Amniotic epithelial cell (primary cell): ENCODE results near the gene PROX2.

Source experiments
- DNase-seq: peaks from one replicate; pipeline ENCODE4 v3.0.0-alpha.2; 2010; ENCODE audit warnings: low read depth

Gene PROX2

DNA sequence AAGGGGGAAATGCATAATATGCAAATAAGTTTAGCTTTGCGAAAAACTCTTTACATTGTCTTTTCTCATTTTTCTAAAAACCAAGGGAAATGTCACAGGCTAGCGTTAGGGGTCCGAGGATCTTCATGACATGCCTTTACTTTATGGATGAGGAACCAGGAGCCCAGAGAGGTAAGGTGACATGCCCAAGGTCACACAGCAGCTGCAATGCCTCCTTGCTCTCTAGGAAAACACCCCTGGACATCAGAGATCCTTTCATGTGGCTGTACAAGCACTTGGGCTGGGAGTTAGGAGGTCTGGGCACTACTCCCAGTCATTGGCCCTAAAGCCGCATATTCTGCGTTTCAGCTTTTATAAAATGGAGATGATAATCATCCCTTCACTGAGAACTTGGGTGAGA, 741 bp downstream of the PROX2 start:
- DNase-seq = no peak

DNA sequence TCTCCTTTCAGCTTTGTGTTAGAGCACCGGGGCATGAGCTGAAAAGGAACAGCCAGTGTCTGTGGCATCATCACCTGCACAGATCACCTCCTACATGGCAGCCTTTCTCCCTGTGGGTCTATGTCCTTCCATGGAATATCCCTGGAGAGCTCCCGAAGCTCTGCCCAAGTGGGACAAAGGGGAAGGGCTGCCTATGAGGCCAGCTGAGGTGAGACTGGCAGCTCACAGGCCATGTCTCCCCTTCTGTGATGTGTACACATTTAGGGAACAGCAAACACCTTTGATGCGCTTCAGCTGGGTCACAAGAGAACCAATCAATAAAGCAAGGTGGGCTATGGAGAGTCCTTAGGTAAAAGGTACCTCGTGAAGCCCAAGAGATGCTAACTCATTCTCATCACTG, 4.1 kb downstream of the PROX2 start:
- no peak for DNase-seq

DNA sequence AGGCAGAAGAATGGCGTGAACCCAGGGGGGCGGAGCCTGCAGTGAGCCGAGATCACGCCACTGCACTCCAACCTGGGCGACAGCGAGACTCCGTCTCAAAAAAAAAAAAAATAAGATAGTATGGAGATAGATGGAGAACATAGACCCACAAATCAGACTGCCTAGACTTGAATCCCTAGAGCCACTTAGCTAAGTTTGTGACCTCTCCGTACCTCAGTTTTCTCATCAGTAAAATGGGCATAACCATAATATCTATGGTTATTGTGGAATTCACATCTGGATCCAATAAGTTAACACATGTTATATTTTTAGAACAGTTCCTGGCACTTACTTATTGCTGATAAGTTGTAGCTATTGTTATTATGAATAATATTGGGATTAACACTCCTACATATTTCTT, 7.2 kb downstream of the PROX2 start:
- no peak for DNase-seq

DNA sequence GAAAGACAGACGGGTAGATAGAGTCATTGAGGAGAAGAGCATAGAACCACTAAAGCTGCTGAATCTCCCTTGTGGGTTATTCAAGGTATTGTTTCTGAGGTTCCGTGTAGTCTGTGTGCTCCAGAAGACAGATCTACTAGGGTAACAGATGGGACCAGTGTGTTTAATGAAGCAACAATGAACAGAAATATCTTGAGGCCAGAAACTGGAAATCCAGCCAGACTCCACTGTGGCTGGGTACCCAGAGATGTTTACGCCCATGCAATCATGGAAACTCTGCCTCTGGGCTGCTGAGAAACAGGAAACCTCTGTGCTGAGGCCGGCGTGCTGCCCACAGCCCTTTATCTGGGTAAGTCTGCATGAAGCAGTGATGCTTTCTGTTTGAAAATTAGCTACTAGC, 8.3 kb downstream of the PROX2 start:
- DNase-seq = peak; percentile 31

DNA sequence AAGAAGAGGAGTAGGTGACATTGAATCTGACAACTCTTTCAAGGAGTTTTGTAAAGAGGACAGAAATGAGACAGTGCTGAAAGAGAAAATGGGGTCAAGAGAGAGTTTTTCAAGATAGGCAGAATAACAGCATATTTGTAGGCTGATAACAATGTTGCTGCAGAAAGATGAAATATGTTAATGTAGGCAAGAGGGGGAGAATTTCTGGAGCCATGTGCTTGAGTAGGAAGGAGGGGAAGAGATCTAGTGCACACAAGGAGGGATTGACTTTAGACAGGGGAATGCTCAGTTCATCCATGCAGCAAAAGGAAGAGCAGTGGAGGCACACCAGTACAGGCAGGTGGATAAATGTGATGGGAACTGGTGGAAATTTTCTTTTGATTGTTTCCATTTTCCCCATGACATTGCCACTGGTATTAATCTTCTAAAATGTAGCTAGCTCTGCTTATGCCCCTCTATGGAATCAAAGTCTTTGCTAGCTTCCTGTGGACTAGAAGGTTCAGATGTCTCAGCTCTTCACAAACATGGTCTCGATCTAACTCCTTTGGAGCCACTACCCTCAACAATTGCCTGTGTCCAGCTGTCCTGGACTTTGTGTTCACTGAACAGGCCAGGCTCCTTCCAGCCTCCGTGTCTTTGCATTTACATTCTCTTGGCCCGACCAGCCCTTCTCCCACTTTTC, 9.1 kb downstream of the PROX2 start:
- DNase-seq = no peak

DNA sequence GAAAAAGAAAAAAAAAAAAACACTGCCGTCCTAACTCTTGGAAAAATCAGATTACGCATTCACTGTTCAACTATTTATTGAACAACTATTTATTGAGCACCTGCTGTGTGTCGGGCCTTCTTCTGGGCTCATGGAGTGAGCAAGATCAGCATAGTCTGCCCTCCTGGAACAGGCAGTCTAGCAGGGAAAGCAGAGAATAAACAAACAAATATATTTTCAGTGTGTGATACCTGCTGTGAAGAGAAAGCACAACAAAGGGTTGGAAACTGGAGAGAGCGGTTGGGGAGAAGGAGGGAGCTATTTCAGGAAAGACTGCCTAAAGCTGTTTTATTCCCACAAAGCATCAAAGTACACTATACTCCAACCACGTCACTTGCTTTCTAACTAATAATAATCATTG, 10.8 kb downstream of the PROX2 start:
- no peak for DNase-seq

DNA sequence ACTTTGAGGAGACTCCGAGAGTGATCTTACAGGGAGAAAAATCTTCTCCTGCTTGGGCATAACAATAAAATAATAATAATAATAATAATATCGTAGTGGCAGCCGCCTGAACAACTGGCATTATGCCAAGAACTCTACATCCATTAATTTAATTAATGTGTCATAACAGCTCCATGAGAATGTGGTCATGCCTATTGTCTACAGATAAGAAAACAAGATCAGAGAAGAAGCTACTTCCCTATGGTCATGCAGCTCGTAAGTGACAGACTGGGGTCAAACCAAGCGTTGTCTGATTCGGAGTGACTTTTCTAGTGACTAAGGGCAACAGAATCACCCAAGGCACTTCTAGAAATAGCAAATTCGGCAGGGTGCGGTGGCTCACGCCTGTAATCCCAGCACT, 11.7 kb downstream of the PROX2 start:
- DNase-seq = no peak

DNA sequence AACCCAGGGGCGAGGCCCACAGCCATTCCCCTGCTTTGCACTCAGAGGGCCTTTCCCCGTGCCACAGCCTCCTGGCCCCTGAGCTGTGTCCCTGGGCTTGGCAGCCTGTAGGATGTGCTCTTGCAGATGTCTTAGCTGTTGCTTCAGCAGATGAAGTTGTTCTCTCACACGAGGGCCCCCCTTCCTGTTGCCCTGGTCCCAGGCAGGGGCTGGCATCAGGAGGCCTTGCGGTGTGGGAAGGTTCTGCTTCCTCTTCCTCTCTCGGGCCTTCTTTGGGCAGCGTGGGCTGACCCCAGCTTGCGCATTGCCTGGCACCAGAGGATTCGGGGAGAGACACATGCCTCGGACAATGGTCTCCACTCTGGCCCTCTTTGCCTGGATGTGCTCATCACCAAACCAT, 12.7 kb downstream of the PROX2 start:
- no peak for DNase-seq

DNA sequence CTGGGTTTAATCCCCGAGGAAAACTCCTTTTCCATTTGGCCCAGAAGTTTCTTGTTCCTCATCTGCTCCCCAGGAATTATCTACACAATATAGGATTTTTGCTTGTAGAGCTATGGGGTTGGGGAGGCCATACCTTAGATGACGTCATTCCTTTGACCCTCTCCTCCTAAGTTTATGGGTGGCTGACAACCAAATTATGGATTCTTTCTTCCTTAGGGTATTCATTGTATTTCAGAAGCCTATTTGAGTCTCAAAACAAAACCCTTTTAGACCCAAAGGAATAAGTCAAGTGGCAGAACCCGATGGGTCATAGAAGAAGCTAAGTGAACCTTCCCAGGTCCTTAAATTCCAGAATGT, 14.2 kb downstream of the PROX2 start:
- DNase-seq = no peak

DNA sequence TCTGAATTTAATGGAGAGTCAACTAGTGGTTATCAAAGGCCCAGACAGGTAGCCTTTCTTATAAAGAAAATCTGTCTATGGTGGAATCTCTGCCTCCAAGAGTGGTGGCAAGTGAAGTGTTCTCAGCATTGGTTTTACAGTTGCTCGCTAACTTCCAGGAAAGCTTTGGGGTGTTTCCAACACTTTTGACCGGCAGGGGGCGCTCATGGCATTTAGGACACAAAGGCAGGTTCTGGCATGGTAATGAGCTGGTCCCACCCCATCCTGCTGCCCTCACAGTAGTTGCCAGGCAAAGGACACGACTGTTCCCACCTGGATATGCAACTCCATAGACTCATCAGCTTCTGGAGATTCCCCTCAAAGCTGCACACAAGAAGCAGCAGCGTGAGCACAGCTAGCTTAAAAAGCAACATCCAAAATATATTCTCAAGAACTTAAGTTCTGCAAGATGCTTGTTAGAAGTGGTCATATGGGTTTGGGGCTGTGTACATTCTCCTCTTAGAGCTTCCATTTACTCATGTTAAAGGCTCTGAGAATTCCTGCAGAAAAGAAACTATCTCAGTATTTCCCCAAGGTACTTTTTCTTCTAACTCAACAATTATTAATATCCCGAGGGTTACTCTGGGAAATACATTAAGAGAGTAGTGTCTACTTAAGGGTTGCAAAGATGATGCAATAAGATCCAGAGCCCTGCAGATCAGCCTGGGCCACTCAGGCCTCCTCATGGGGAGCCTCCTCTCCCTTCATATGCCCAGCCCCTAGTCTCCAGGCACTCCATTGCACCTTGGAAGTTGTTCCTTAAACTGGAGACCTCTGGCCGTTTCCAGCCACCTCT, 14.8 kb downstream of the PROX2 start:
- DNase-seq = peak; percentile 71

DNA sequence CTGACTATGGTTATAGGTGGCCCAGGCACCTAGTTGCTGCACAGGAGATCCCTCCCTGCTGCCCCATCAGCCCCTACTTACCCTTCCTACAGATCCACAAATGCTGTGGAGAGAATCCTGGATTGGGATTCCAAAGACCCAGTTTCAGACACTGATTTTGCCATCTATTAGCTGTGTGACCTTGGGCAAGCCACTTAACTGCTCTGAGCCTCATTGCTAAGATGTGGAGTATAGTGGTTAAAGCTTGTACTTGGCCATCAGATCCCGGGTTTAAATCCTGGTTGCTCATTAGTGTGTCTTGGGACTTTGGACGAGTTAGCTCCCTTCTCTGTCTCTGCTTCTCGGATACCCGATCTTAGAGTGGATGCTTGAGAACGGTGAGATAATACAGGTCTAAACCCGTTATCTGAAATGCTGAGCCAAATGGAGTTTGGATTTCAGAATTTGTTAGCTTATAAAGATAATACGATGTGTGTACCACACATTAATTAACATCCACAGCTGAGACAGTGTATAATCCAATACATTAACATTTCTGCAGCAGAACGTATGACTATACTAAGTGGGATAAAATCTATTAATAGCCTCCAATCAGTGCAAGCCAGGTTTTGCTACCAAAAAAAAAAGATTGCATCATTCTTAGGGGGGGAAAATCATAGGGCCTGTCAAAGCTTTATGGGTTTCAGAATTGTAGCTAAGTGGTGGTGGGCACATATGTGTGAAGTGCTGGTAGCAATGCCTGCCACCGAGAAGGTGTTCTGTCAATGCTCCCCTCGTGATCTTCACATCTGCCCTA, 16.0 kb downstream of the PROX2 start:
- no peak for DNase-seq

DNA sequence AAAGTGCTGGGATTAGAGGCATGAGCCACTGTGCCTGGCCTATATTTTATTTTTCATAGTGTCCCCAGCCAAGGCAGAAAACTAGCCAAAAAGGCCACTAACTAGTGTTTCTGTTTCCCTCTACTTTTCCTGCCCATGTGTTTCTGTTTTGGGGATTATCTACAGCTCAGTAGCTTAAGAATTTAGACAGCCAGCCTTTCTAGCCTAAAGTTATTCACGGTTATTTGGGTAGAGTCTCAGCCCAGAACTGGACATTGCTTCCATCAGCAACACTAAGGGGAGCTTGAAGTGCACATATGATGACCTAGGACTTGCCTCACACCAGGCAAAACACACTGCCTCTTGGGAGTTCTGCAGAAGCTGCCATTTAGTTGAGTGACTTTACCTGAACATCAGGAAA, 17.9 kb downstream of the PROX2 start:
- DNase-seq = no peak

DNA sequence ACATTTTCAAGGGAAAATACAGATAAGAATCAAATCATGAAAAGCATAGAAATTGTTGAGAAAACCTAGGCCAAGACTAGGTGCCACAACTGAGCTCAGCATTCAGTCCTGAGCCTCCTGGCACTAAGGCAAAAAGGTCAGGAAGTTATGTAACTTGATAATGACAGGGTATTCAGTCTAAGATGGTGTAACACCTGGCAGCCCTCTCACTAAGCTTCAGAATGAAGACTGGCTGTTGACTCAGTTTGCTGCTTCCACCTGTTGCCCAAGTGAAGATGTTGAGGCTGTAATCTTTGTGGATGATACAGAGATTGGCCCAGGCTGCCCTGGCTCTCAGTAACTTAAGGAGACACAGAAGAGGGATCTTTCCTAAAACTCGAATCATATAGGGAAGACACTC, 19.6 kb downstream of the PROX2 start:
- peak; percentile 33 for DNase-seq

DNA sequence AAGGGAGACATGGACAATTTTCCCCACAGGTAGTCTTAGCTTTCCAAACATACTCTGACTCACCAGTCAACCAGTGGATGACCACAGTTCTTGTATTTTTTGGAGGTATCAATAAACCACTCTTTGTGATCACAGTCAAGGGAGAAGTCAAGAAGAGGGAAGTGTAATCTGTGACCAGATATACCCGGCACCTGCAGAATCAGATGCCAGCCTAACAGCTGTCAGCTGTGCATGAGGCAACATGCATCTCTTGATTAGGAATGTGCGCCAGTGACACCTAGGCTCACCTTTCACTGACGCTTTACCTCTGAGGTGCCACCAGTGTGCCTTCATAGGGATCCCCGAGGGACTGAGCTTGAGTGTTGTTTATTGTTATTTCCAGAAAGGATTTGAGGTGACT, 20.0 kb downstream of the PROX2 start:
- DNase-seq = no peak

DNA sequence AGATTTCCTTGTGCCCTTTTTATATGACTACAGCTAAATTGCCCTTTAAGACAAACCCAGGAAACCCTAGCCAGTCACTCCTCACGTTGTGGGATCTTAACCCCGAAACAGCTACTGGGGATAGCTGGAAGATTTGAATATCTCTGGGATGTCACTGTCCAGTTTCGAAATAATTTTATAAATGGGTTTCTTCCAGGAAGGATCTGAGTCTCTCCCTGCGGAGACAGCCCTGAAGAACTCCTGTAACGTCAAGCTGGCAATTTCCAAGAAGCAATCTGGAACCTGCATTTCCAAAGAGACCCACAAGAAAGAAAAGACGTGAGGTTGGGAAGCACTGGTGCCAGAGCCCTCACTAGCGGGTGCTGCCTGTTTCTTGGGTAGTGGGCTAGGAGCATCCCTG, 20.9 kb downstream of the PROX2 start:
- DNase-seq = peak; percentile 70

DNA sequence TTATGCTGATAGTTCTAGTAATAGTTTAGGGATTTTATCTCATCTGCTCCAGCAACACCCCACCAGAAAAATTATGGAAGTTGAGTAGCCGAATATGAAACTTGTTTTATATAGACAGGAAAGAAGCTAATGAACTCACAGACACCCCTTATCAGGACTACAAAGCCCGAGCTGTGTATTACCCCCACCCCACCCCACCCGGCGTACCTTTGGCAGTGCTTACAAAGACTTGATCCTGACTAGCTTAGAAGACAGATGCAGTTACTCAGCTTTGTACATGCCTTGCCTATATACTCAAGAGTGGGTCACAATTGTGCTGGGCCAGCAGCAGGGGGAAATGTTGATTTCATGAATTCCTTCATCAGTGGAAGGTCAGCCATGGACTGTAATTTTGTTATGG, 22.4 kb downstream of the PROX2 start:
- DNase-seq = no peak

DNA sequence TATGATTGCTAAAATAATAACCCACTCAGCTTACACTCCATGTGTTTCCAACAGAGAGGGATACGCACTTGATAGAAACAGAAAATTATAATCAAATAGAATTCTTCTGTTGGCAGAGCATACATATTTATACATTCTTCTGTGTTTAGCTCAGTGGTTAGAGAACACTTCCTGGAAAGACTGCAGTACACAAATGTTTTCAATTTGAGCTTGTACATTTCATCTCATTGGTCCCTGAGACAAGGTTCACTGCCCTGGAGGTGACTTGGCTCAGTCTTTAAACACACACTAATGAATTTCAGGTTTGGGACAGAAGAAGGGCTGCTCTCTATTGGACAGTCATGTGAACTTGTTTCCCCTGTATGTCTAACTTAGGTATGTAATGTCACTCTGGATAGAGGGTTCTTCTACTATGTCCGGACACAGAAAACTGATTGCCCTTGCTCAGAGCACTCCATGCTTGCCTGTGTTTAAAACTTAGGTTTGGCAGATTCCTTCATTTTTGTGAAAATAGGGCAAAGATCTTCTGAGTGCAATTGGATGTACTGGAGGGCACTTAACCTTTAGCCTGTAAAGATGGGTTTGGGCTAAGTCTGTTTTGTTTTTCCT, 22.9 kb downstream of the PROX2 start:
- DNase-seq = peak; percentile 38

DNA sequence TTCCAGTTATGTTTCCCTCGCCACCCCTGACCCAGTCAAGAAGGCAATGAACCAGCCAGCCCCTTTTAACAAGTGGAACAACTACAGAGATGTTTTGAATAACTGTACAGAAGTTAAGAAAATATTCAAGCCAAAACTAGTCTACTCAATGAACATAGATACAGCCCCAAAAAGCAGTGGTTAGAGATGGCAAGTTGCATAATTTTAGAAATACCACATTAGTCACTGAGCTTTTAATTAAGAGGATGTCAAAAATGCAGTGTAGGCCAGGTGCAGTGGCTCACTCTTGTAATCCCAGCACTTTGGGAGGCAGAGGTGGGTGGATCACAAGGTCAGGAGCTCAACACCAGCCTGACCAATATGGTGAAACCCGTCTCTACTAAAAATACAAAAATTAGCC, 27.2 kb downstream of the PROX2 start:
- peak; percentile 34 for DNase-seq

DNA sequence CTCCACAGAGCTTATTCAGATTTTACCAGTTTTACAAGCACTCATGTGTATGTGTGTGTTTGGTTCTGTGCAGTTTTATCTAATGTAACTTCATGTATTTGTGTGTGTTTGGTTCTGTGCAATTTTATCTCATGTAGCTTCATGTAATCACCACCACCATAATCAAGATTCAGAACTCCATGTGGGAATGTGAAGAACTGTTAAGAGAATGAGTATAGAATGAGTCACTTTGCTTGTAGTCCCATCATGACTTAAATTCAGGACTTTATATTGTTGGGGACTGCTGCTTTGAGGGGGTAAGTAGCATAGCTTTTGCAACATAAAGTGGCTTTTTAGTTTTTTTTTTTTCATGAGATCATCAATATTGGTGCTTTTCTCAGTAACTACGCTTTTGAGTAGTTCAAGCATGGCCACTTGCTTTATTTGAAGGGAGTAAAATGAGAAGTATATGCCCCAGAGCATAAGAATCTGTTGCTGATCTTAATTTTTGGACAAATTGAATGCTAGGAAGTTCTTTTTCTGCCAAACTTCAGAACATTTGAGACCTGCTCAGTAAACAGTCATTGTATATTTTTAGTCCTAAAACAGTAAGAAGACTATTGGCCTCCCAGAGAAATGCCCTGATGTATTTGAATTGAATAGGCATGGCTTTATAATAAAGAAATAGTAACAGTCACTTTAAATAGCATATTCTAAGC, 28.8 kb downstream of the PROX2 start:
- peak; percentile 55 for DNase-seq

DNA sequence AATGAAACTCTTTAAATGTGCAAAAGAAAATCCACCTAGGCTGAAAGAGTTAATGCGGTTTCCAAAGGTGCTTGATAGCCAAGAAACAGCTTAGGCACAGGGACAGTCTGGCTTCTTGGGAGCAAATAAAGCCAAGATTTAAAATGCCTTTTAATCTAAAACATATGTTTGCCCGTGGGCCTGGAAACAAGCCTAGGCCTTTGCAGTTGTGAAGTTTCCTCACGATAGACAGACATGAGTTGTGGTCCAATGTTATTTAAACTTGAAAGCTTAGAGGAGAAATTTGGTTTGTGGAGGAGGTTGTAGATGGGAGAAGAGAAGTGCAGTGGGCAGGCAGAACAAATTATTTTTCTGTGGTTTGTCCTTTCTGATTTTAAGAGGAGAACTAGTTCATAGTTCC, 29.8 kb downstream of the PROX2 start:
- no peak for DNase-seq

DNA sequence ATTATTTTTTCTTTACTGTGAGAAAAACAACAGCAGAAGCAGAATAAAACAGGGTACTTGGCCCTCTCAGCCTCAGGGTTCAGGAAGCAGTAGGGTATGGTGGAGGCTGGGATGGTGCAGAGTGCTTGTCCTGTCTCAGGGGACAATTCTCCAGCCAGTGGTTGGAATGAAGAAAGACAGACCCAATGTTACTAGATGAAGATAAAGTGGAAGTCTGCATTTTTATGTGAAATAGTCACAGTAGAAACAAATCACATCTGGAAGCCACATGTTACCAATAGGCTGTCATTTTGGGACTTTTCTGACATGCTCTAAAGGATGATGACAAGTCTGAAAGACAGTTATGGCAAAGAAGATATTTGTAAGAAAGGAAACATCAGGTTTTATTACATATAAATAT, 32.3 kb downstream of the PROX2 start:
- no peak for DNase-seq
